Cerebellar cortex (tissue), 1 donor: ENCODE results near the gene GRB10.
"Not testable (repeated sequence)": the region's sequence is repeated elsewhere in the genome, so short reads cannot be mapped to it uniquely, and the experiment has no call there.

ENCODE experiments used
- DNase-seq: peaks from one replicate; pipeline ENCODE4 v3.0.0-alpha.2; 2015; ENCODE audit warnings: low spot score

GRB10 gene

GRCh38 chr7:50545613-50546012 lies 237.1 kb downstream of the GRB10 start:
- not testable (repeated sequence) for DNase-seq

GRCh38 chr7:50544992-50545391 lies 237.7 kb downstream of the GRB10 start:
- DNase-seq: no peak

- DNase-seq: no peak
Observed at GRCh38 chr7:50543776-50544442, 238.8 kb downstream of the GRB10 start.

- no peak for DNase-seq
Observed at GRCh38 chr7:50542132-50542531, 240.6 kb downstream of the GRB10 start.

GRCh38 chr7:50540785-50541579 lies 241.7 kb downstream of the GRB10 start:
- no peak for DNase-seq
